ENCODE data around the gene CBLC.

The CBLC gene

DNA sequence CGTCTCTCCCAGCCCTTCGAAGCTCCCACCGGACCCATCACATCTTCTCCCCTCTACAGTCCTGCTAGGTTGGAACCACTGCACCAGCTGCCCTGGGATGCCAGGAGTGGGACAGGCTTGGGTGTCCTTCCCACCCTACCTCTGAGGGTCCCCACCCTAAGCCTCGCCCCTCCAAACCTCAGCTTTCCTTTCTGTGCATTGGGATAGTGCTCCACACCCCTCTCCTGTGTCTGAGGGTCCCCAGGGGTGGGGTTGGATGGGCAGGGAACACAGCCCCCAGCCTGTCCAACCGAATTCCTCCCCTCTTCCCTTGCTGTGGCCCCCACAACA, 31.1 kb upstream of the CBLC start:
- in situ Hi-C loops (cut with MboI; ENCODE audit: low sequenced_read_pairs) = no loop called here

DNA sequence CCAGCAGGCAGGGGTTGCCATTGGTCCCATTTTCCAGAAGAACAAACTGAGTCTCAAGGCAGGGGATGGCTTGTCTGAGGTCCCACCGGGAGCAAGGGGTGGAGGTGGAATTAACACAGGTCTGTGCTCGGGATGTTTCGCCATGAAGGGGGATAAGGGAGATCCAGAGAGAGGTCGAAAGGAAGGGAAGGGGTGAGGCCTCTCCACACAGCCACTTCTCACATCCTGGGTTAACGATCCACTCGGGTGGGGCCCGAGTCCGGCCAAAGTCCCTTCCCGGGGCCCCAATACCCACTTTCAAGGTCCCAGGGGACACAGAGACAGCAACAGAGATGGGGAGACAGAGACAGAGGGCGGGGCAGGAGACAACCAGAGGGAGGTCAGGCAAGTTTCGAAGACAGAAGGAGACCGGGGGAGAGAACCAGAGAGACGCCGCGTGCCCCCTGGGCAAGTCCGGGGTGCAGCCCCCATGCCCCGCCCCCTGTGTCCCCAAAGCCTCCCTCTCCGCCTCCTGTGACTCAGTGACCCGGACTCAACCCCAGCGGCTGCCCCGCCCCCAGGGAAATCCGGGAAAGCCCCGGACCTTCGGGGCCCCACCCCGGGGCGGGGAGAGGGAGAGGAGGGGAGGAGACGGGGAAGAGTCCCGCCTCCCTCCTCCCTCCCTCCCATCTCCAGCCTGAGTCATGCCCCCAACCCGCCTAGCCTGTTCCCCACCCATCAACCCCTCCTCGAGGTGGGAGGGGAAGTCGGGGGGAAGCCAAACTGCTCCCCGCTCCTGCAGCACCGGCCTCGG, 30.5 kb upstream of the CBLC start:
- in situ Hi-C loops (cut with MboI; ENCODE audit: low sequenced_read_pairs) = no loop called here

DNA sequence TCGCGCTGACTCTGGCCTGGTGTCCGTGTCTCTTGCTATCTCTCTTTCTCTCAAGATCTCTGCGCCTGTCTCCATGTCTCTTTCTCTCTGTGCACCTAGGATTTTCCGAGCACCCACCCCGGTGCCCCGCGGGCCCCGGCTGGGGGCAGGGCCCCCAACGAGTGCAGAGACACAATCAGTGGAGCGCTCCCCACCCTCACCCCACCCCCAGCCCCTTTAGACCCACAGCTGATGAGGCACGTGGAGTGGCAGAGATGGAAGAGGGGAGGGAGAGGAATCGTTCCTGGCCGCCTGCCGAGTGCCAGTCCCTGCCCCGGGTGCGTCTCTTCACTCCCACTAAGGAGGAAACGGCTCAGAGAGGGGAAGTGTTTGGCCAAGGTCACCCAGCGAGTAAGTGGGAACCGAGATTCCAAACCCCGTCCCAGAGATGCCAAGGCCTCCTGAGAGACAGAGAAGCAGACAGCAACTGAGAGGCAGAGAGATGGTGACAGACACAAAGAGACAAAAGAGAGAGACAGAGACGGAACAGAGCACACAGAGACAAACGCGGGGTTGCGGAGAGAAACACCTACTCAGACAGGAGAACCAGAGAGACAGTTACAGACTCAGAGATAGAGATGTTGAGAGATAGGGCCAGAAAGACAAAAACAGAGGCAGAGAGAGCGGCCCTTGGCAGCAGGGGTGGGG, 29.8 kb upstream of the CBLC start:
- in situ Hi-C loops (cut with MboI; ENCODE audit: low sequenced_read_pairs) = no loop called here

DNA sequence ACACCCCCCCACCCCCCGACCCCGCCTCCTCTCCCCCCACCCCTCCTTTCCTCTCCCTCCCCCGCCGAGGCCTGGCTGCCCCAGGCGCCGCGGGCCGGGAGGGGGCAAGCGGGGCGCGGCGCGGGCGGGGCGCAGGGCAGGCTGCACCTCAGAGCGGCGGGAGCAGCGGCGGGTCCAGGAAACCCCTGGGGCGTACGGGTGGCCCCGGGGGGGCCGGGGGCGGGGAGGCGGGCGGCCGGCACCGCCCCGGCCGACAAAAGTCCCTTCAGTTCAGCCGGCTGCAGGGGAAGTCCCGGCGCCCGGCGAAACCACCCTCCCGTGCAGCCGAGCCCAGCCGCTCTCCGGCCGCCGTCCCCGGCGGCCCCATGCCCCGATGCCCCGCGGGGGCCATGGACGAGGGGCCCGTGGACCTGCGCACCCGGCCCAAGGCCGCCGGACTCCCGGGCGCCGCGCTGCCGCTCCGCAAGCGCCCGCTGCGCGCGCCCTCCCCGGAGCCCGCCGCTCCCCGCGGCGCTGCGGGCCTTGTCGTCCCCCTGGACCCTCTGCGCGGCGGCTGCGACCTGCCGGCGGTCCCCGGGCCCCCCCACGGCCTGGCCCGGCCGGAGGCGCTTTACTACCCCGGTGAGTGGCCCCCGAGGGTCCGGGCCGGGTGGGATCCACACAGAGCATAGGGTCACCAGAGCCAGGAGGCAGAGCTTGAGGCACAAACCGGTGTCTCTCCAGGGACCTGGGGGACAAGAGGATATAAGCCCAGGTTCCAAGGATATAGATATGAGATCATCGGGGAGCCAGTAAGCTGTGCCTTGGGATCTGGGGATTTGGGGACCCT, 29.1 kb upstream of the CBLC start, which contains the start of gene BCL3:
Gene BCL3, plus strand, starts transcription at position 283 of the 829 bp plus-strand sequence. Its CDS starts 83 bp downstream, at position 366.
- in situ Hi-C loops (cut with MboI; ENCODE audit: low sequenced_read_pairs) = no loop called here

DNA sequence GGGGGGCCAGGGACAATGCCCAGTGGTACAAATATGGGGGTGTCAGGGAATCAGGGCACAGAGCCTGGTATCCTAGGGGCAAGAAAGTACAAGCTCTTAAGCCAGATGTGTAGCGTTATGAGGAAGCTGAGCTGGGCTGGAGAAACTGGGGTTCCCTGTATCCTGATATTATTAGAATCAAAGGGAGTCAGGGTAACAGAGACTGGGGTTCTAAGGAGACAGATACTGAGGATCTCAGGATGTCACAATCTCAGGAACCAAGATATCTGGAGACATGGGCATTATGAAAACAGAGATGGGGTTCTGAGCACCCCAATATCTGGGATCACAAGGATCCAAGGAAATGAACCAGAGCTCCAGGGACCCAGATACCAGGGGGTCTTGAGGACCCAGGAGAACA, 28.4 kb upstream of the CBLC start:
- in situ Hi-C loops (cut with MboI; ENCODE audit: low sequenced_read_pairs) = no loop called here

DNA sequence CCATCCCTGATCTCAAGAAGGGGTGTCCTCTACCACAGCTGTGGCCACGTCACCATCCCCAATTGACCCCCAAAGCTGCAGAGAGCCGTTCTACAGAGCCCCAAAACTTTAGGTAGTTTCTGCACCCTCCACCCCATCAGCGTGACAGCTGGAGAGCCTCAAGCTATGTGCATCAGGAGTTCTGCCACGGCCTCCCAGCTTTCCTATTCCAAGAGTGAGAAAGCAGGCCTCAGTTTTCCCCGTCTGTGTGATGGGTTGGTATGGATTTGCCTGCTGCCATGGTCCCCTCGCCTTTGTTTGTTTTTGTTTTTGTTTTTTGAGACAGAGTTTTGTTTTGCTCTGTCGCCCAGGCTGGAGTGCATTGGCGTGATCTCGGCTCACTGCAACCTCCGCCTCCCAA, 27.7 kb upstream of the CBLC start:
- in situ Hi-C loops (cut with MboI; ENCODE audit: low sequenced_read_pairs) = no loop called here

DNA sequence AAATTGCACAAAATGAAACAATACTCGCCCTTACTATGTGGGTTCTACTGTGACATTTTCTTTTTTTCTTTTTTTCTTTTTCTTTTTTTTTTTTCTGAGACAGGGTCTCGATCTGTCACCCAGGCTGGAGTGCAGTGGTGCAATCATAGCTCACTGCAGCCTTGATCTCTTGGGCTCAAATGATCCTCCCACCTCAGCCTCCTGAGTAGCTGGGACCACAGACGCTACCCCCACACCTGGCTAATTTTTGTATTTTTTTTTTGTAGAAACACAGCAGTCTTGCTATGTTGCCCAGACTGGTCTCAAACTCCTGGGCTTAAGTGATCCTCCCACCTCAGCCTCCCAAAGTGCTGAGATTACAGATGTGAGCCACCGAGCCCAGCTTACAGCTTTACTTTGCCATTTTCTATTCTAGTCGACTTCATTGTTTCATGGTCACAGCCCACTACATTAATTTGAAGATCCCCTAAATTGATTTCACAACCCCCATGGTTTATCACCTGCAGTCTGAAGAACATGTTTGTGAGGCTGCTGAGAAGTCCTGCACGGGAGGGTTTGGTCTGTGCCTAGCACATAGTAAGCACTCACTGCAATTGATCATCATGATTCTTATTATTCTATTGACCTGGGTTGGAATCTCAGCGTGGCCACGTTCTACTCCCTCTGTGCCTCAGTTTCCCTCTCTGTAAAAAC, 25.4 kb upstream of the CBLC start:
- in situ Hi-C loops (cut with MboI; ENCODE audit: low sequenced_read_pairs) = no loop called here

DNA sequence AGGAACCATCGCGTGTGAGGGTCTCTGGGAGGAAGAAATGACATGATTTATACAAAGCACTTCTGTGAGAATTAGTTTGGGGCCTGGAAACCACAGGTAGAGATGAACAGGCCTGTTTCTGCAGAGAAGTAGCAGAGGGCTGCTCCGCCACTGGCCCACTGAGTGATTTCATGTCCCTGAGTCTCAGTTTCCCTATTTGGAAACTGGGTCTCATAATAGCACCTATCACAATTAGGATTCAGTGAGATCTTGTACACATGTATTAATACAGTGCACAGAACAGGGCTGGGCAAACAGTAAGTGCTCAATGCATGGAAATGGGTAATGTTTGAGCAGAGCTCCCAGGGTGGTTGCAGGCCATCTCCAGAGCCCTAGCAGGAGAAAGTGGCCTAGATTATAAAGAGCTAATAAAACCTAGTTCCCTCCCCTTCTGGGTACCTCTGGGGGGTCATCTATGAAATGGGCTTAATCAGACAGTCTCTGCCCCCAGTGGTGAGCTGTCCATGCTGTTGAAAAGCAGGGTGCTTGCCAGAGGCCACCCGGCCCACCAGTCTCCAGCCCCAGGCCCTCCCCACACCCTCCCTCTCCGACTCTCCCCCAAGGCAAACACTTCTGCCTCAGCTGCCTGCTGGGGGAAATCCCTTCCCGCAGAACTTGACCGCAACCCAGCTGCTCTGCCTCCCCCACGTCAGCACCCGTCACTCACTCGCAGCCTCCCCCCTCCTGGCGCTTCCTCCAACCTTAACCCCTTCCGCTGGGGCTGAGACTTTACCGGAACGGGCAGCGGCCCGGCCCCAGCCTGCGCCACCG, 24.7 kb upstream of the CBLC start:
- in situ Hi-C loops (cut with MboI; ENCODE audit: low sequenced_read_pairs) = no loop called here

DNA sequence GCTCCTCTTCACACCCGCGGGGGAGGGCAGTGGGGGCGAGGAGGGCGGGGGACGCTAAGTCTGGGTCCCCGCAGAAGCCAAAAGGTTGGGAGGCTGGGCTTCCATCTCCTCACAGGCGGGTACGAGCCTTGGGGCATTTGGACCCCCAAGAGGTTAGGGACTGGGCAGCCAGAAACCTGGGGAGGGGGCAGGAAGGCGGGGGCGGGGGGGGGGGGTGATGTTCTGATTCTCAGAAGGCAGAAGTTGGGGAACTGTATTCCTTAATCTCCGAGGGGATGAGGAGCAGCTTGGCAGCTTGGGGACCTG, 24.1 kb upstream of the CBLC start:
- in situ Hi-C loops (cut with MboI; ENCODE audit: low sequenced_read_pairs) = no loop called here

DNA sequence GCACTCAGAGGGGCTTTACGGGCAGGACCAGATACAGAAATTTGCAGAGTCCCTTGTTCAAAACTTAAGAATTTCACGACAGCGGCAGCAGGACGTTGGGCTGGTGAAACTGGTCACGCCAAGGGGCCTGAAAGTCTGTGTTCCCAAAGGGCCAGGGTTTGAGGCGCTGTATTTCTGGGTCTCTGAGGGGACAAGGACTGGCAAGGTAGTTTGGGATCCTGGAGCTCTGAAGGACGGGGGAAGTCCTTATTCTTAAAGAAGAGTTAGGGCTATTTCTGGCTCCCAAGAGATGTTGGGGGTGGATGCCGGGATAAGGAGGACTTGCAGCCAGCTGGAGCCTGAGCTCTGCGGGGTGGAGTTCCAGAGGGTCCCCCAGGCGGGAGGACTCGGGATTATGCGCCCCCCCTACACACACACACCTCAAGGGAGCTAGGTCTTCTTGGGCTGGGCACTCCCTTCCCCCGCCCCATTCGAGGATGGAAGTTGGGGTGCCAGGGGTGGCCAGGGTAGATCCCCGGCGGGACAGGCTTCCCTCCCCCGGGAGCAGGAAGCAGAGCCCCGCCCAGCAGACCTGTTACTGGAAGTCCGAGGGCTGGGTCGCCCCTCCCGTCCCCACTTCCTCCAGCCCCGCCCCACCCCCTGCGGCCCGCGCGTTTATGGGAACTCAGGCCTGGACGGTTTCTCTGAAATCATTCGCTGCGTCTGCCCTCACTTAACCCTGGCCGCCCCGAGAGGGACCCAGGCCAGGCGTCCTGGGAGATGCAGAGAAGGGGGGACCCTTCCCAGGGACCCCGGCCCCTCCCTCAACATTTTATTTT, 23.5 kb upstream of the CBLC start:
- in situ Hi-C loops (cut with MboI; ENCODE audit: low sequenced_read_pairs) = no loop called here

DNA sequence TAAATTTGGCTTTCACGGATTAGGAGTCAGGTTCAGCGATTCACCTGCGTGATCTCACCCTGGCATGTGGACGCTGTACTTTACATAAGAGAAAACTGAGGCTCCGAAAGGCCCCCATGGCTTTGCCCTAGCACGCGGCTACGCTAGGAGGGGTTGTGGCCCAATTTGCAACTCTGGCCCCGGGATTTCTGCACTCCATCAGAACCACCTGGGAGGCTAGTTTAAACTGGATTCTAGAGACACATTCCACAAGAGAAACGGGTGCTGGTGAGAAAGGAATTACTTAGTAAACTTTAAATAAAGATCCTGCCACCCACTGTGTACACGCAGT, 23.0 kb upstream of the CBLC start:
- in situ Hi-C loops (cut with MboI; ENCODE audit: low sequenced_read_pairs) = no loop called here

DNA sequence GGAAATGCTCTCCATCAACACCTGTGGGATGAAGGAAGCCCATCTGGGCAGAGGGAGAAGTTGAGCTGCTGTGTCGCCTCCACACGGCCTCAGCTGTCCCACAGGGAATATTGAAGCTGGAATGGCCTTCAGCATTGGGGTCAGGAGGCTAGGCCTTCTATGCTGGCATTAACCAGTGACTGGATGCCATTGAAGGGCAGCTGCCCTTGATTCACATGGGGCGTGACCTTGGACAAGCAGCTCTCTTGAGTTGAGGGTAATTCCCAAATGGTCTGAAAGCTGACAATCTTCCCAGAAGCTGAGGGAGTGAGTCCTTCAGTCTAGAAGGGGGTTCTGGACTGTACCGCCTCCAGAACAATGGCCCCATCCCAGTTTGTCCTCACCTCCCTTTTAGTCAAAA, 22.5 kb upstream of the CBLC start:
- in situ Hi-C loops (cut with MboI; ENCODE audit: low sequenced_read_pairs) = no loop called here

DNA sequence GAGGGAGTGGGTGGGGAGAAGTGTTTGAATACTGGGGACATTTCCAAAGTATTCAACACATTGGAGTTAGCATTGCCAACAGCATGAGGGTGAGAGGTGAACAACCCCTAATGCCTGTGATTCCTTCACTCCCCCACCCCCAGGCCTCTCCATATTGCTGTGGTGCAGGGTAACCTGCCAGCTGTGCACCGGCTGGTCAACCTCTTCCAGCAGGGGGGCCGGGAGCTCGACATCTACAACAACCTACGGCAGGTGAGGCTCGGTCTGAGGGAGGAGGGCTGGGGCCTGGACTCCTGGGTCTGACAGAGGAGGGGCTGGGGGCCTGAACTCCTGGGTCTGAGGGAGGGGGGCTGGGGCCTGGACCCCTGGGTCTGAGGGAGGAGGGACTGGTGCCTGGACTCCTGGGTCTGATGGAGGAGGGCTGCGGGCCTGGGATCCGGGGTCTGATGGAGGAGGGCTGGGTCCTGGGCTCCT, 21.6 kb upstream of the CBLC start:
- in situ Hi-C loops (cut with MboI; ENCODE audit: low sequenced_read_pairs) = no loop called here

DNA sequence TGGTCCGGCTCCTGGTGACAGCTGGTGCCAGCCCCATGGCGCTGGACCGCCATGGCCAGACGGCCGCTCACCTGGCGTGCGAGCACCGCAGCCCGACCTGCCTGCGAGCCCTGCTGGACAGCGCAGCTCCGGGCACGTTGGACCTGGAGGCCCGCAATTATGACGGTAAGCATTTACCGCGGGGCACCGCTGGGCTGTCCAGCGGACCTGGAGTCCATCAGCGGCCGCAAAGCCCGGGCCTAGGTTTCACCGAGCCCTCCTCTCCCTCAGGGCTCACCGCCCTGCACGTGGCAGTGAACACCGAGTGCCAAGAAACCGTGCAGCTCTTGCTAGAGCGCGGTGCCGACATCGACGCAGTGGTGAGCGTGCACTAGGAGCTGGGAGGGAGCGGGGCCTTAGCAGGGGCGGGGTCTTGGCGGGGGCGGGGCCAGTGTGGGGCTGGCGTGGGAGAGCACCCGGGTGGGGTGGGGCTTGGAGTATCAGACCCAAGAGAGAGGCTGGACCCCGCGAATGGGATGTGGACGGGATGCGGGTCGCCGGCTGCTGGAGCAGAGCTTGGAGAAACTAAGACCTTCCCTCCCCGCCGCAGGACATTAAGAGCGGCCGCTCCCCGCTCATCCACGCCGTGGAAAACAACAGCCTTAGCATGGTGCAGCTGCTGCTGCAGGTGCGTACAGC, 20.5 kb upstream of the CBLC start:
- in situ Hi-C loops (cut with MboI; ENCODE audit: low sequenced_read_pairs) = no loop called here

DNA sequence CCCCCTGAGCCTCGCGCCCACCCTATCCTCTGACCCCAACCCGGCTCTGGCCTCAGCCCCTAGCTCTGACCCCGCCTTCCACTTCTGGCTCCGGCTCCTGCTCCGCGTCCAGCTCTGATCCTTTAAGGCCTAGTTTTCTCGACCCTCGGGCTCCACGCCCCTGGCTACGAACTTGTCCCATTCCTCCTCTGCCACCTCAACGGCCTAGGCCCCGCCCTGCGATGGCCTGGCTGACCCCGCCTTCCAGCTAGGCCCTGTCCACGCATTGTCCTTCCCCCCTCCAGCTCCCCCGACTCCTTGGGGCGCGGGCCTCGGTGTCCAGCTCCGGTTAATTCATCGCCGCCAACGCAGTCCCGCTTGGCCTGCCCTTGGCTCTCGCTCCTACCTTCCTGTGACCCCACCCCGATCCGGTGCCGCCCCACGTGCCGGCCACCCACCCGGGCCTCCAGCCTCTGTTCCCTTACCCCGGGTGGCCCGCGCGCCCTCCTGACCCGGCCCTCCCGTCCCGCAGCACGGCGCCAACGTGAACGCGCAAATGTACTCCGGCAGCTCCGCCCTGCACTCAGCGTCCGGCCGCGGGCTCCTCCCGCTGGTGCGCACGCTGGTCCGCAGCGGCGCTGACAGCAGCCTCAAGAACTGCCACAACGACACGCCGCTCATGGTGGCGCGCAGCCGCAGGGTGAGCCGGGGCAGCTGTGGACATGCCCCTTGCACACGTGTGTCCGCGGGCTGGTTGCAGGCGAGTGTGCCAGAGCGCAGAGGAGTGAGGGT, 19.8 kb upstream of the CBLC start:
- in situ Hi-C loops (cut with MboI; ENCODE audit: low sequenced_read_pairs) = no loop called here

DNA sequence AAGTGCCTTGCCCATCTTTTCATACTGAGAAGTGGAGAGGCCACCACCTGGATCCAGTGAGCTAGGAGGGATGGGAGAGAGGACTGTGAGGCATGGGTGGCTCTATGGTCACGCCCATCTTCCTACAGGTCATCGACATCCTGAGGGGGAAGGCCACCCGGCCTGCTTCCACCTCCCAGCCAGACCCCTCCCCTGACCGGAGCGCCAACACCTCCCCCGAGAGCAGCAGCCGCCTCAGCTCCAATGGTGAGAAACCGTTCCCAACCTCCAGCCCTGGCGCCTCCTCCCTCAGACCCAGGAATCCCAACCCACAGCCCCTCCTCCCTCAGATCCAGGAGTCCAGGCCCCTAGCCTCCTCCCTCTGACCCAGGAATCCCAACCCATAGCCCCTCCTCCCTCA, 19.1 kb upstream of the CBLC start:
- in situ Hi-C loops (cut with MboI; ENCODE audit: low sequenced_read_pairs) = no loop called here

DNA sequence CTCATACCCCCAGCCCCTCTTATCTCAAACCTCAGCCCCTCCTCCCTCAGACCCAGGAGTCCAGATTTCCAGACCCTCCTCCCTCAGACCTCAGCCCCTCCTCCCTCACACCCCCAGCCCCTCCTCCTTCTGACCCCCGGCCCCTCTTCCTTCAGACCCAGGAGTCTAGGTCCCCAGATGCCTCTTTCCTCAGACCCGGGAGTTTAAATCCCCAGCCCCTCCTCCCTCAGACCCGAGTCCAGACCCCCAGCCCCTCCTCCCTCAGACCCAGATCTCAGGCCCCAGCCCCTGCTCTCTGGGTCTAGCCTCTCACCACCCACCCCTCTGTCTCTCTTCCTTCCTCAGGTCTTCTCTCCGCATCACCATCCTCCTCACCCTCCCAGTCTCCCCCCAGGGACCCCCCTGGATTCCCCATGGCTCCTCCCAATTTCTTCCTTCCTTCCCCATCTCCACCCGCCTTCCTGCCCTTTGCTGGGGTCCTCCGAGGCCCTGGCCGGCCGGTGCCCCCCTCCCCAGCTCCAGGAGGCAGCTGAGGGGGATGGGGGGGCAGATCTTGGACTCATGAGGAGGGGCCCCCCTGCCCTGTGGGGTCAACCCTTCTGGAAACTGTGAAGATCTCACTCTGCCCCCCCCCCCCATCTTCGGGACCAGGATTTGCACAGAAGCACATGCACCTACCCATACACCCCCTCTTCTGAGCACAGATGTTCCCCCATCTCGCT, 18.4 kb upstream of the CBLC start:
- in situ Hi-C loops (cut with MboI; ENCODE audit: low sequenced_read_pairs) = no loop called here

DNA sequence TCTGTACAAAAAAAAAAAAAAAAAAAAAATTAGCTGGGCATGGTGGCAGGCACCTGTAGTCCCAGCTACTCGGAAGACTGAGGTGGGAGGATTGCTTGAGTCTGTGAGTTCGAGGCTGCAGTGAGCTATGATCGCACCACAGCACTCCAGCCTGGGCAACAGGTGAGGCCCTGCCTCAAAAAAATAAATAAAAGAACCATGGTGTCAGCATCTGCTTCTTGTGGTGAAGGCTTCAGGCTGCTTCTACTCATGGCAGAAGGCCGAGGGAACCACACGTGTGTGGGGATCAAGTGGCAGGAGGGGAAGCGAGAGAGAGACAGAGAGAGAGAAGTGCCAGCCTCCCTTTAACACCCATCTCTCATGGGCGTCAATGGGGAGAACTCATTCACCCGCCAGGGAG, 15.7 kb upstream of the CBLC start:
- in situ Hi-C loops (cut with MboI; ENCODE audit: low sequenced_read_pairs) = no loop called here
